ENCODE measurements around the gene TREML4. TPM values are rescaled to one million over a fixed set of nuclear protein-coding genes. Genes with fewer than 3 reads are reported as not detected.

The TREML4 gene
- total and polyA plus RNA-seq, 10 donors, result 0.44 to 2.2 TPM; not detected in 8

GRCh38 chr6:41209547-41210320 is 18.4 kb upstream of the TREML4 start:
- peak overlapping the region in 4 of 8 donors; percentile 2 to 75 (median 50) for H3K27ac ChIP-seq
- H3K4me3 ChIP-seq, result no peak overlapping the region
- TF ChIP-seq CTCF (IDR thresholded peaks at IDR 0.05 in 8 of 11, conservative IDR thresholded peaks at IDR 0.05 in 3 of 11) (no peak), POLR2AphosphoS5 (IDR thresholded peaks at IDR 0.05) (no peak), POLR2A (IDR thresholded peaks at IDR 0.05) (no peak)
- intact Hi-C loops (cut with DNase I; ENCODE audit: low total_unique reads), result no loop called here
- H3K27me3 ChIP-seq (replicated peaks in 1 of 7), result no peaks in the 10 kb centered on the region
- peaks cover 0 to 29% (median 6%) of the 10 kb centered on the region in 6 donors for H3K4me1 ChIP-seq
- H3K9me3 ChIP-seq, result peaks cover 0 to 12% (median 8%) of the 10 kb centered on the region in 8 donors
- no peaks in the 10 kb centered on the region for H3K36me3 ChIP-seq
- 85 to 90% (median 87%) methylated on average over 5 of the region's 5 CpGs for WGBS, 5 donors
- no peak for DNase-seq

- Histone ChIP-seq H3K36me3 (no peaks in the 10 kb centered on the region), H3K27ac (no peak overlapping the region), H3K4me1 (peaks cover 0 to 11% (median 4%) of the 10 kb centered on the region in 6 donors), H3K27me3 (replicated peaks in 1 of 7) (no peaks in the 10 kb centered on the region), H3K4me3 (no peak overlapping the region), H3K9me3 (peaks cover 0 to 18% (median 13%) of the 10 kb centered on the region in 8 donors)
- WGBS, 5 donors, result 86 to 93% (median 91%) methylated on average over 9 of the region's 9 CpGs
- intact Hi-C loops (cut with DNase I; ENCODE audit: low total_unique reads), result no loop called here
- DNase-seq, result no peak
- TF ChIP-seq CTCF (IDR thresholded peaks at IDR 0.05 in 8 of 11, conservative IDR thresholded peaks at IDR 0.05 in 3 of 11) (no peak), POLR2A (IDR thresholded peaks at IDR 0.05) (no peak), POLR2AphosphoS5 (IDR thresholded peaks at IDR 0.05) (no peak)
These were observed 13.4 kb upstream of the TREML4 start for GRCh38 chr6:41214559-41215238.

- TF ChIP-seq POLR2A (IDR thresholded peaks at IDR 0.05) (no peak), CTCF (IDR thresholded peaks at IDR 0.05 in 8 of 11, conservative IDR thresholded peaks at IDR 0.05 in 3 of 11) (no peak), POLR2AphosphoS5 (IDR thresholded peaks at IDR 0.05) (no peak)
- H3K9me3 ChIP-seq, result peaks cover 0 to 28% (median 24%) of the 10 kb centered on the region in 8 donors
- 70 to 94% (median 87%) methylated on average over 5 of the region's 5 CpGs for WGBS, 5 donors
- H3K36me3 ChIP-seq, result no peaks in the 10 kb centered on the region
- DNase-seq, result no peak
- H3K4me3 ChIP-seq, result no peak overlapping the region
- no peak overlapping the region for H3K27ac ChIP-seq
- H3K27me3 ChIP-seq (replicated peaks in 1 of 7), result no peaks in the 10 kb centered on the region
- intact Hi-C loops (cut with DNase I; ENCODE audit: low total_unique reads), result no loop called here
- peaks cover 0 to under 1% (median 0%) of the 10 kb centered on the region in 6 donors for H3K4me1 ChIP-seq
These were observed 12.4 kb upstream of the TREML4 start for GRCh38 chr6:41215777-41216176.

- Histone ChIP-seq H3K4me1 (no peaks in the 10 kb centered on the region), H3K27me3 (replicated peaks in 1 of 7) (no peaks in the 10 kb centered on the region), H3K36me3 (no peaks in the 10 kb centered on the region), H3K9me3 (peaks cover 0 to 31% (median 24%) of the 10 kb centered on the region in 8 donors), H3K27ac (no peak overlapping the region), H3K4me3 (no peak overlapping the region)
- no peak for DNase-seq
- TF ChIP-seq POLR2AphosphoS5 (IDR thresholded peaks at IDR 0.05) (no peak), POLR2A (IDR thresholded peaks at IDR 0.05) (no peak), CTCF (IDR thresholded peaks at IDR 0.05 in 8 of 11, conservative IDR thresholded peaks at IDR 0.05 in 3 of 11) (no peak)
- 74 to 88% (median 81%) methylated on average over 5 of the region's 5 CpGs for whole genome bisulfite sequencing, 5 donors
- intact Hi-C loops (cut with DNase I; ENCODE audit: low total_unique reads), result no loop called here
These were observed 11.5 kb upstream of the TREML4 start for GRCh38 chr6:41216616-41217015.
